Ovary (tissue), 9 donors: ENCODE measurements around the gene RAB37. TPM values are rescaled to one million over a fixed set of nuclear protein-coding genes. Genes with fewer than 3 reads are reported as not detected.

Source experiments
- DNase-seq, 5 donors: peaks; one replicate each; pipeline ENCODE4 v3.0.0-alpha.2; 2019 to 2020
- H3K27ac ChIP-seq, 2 donors: fragments of 200-600 bp; one replicate each; pipeline versions ENCODE4 v1.5.1 to v1.8.0; 2019 to 2022
- H3K27me3 ChIP-seq: fragments of 200-600 bp; one replicate; pipeline ENCODE4 v1.8.0; 2022
- H3K36me3 ChIP-seq: fragments of 200-600 bp; sonication (generic); one replicate; pipeline ENCODE4 v1.5.1; 2019
- H3K4me1 ChIP-seq: one replicate; pipeline ENCODE4 v1.8.1; 2013; ENCODE audit warnings: mild to moderate bottlenecking, moderate library complexity; ENCODE audit not compliant: insufficient read depth
- H3K4me3 ChIP-seq: fragments of 200-600 bp; sonication (generic); one replicate; pipeline ENCODE4 v1.5.1; 2017
- H3K9me3 ChIP-seq, 2 donors: fragments of 200-600 bp in 1 of 2; sonication (generic) in 1 of 2; one replicate each; pipeline versions ENCODE4 v1.5.1 to v1.8.1; 2013 to 2019; ENCODE audit warnings: mild to moderate bottlenecking in 1 of 2, moderate library complexity in 1 of 2
- CTCF ChIP-seq, 3 donors: fragments of 450-650 bp in 2 of 3; fragments of 200-600 bp in 1 of 3; IDR thresholded peaks; one replicate each; pipeline versions ENCODE4 v1.5.1 to v1.8.0; 2016 to 2022; ENCODE audit warnings: antibody characterized with exemption in 3 of 3, mild to moderate bottlenecking in 1 of 3
- EP300 ChIP-seq: sonication (generic); formaldehyde crosslinking; IDR thresholded peaks from one replicate; pipeline ENCODE4 v1.6.1; 2017; ENCODE audit warnings: antibody characterized with exemption
- POLR2A ChIP-seq: fragments of 450-650 bp; IDR thresholded peaks from one replicate; pipeline ENCODE4 v1.6.1; 2017; ENCODE audit warnings: antibody characterized with exemption, mild to moderate bottlenecking, moderate library complexity
- WGBS, 3 donors: extraction: QIAGEN DNeasy Blood & Tissue Kit in 1 of 3; methylation state at CpG; one replicate each; pipeline versions ENCODE4 v1.1.5 to v1.1.7; 2013 to 2017; 5-methylcytosine and 5-hydroxymethylcytosine counted together
- intact Hi-C, 4 donors: fragments of 100-400 bp; cut with DNase I; formaldehyde crosslinking; loops; one replicate each; pipeline versions ENCODE4 v1.11.0 to v1.15.1; 2022 to 2023
- polyA plus RNA-seq, 2 donors: library from polyadenylated mRNA; stranded (reverse); fragments of 200-250 nt in 1 of 2; fragments of 350-450 nt in 1 of 2; fragmentation: Illumina TruSeq in 1 of 2; extraction: RNeasy Lipid Tissue Mini Kit (QIAGEN cat#74804) in 1 of 2; gene quantifications; one replicate each; pipeline ENCODE4 v1.2.3, GENCODE V29; 2013 to 2014
- total RNA-seq, 7 donors: library from RNA; depleted of rRNA in 2 of 7; stranded (reverse); fragments of >200 nt in 2 of 7; fragmentation: NEBNext Ultra II Directional in 3 of 7; extraction: Animal tissue kit (Norgen Biotek cat#: 25700) in 3 of 7; gene quantifications; one replicate each; pipeline versions ENCODE4 v1.1.0 to v1.2.4, GENCODE V29; 2016 to 2023
- donor health status: DM: no; HTN: no; CAD: no; lungs with moderate emphysema.
- donor health status: DM: no; HTN: no; CAD: no.
- donor health status: Bipolar disorder and iron deficiency.
- donor health status: DM: yes; HTN: yes; CAD: no.
- donor health status: DM: no; HTN: no; CAD: no.
- donor health status: DM: yes; HTN: yes; CAD: no.

RAB37 gene
- total and polyA plus RNA-seq, 9 donors: 0.45 to 2.4 (median 0.58) TPM; not detected in 2

DNA sequence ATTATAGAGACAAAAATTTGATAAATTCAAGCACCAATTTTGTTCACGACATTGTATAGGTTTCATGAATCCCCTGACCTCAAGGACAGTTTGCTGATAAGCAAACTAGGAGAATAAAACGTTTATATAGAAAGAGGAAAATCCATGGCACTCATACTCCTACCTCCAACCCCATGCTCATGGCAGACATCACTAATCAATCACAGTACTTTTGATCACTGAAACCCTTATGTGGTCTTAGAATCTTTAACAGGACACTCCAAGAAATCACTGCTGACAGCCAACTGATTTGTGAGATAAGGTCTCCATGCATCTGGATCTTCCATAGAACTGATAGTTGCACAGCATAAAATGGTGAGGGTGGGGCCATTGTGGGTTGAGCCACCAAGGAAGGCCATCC, 6.7 kb downstream of the RAB37 start:
- intact Hi-C loops: loop anchor here in 1 of 4 donors (5.0 to 10.0 kb wide), 3 partner anchors 124 to 529 kb away; partner anchors contain the start of gene TTYH2

GRCh38 chr17:74744349-74744713, 7.3 kb downstream of the RAB37 start:
- no peak for DNase-seq
- H3K4me3 ChIP-seq: no peak overlapping the region
- peaks cover 1% of the 10 kb centered on the region for H3K4me1 ChIP-seq

More for the DNA sequence above, 6.7 kb downstream of the RAB37 start:
- H3K36me3 ChIP-seq: no peaks in the 10 kb centered on the region
- H3K4me1 ChIP-seq: peaks cover under 1% of the 10 kb centered on the region
- no peaks in the 10 kb centered on the region for H3K27me3 ChIP-seq
- no peaks in the 10 kb centered on the region for H3K9me3 ChIP-seq
- TF ChIP-seq CTCF (IDR thresholded peaks at IDR 0.05): no peak
- TF ChIP-seq EP300: no peak
- TF ChIP-seq POLR2A: no peak
- H3K27ac ChIP-seq: no peak overlapping the region
- DNase-seq: no peak
- no peak overlapping the region for H3K4me3 ChIP-seq
- WGBS, 3 donors: 36 to 64% (median 45%) methylated on average over 2 of the region's 2 CpGs

DNA sequence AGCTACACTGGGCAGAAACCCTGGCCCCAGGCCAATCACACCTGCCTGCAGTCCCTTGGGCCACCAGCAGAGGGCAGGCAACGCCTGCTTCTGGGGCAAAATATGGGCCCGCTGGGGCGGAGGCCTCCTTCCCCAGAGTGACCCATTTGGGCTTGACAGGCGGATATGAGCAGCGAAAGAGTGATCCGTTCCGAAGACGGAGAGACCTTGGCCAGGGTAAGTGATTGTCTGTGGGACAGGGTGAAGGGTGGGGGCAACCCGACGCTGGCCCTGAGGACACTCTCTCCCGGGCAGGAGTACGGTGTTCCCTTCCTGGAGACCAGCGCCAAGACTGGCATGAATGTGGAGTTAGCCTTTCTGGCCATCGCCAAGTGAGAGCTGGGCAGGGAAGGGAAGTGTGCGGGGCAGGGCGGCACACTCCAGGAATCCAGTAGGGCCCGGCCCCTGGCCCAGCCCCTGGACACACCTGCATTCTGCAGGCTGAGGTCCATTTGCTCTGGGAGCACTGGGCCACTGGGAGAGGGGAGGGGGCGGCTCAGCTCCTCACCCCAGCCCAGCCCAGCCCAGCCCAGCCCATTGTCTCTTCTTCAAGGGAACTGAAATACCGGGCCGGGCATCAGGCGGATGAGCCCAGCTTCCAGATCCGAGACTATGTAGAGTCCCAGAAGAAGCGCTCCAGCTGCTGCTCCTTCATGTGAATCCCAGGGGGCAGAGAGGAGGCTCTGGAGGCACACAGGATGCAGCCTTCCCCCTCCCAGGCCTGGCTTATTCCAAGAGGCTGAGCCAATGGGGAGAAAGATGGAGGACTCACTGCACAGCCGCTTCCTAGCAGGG, 7.9 kb downstream of the RAB37 start:
- Histone ChIP-seq H3K4me3 (no peak overlapping the region), H3K9me3 (no peaks in the 10 kb centered on the region), H3K36me3 (no peaks in the 10 kb centered on the region), H3K27me3 (no peaks in the 10 kb centered on the region), H3K4me1 (peaks cover 4% of the 10 kb centered on the region), H3K27ac (no peak overlapping the region)
- peak; percentile 61 to 89 (median 82) for DNase-seq
- WGBS, 3 donors: 40 to 47% (median 44%) methylated on average over 19 to 24 of the region's 24 CpGs
- TF ChIP-seq CTCF (IDR thresholded peaks at IDR 0.05) (peak; percentile 67 to 93 (median 88)), POLR2A (no peak)
- intact Hi-C loops: loop anchor here in 3 of 4 donors (5.0 to 10.0 kb wide), 4 partner anchors 117 to 530 kb away; partner anchors contain the start of gene TTYH2 (in 1 of the 3)

More at GRCh38 chr17:74744349-74744713, 7.3 kb downstream of the RAB37 start:
- Histone ChIP-seq H3K9me3 (no peaks in the 10 kb centered on the region), H3K27ac (no peak overlapping the region), H3K36me3 (no peaks in the 10 kb centered on the region), H3K27me3 (no peaks in the 10 kb centered on the region)
- intact Hi-C loops: loop anchor here in 1 of 4 donors (5.0 to 10.0 kb wide), 3 partner anchors 123 to 530 kb away; partner anchors contain the start of gene TTYH2
- TF ChIP-seq EP300: no peak
- TF ChIP-seq POLR2A: no peak
- no peak for TF ChIP-seq CTCF (IDR thresholded peaks at IDR 0.05)
- WGBS, 3 donors: 61 to 81% (median 71%) methylated on average over 2 of the region's 2 CpGs

DNA sequence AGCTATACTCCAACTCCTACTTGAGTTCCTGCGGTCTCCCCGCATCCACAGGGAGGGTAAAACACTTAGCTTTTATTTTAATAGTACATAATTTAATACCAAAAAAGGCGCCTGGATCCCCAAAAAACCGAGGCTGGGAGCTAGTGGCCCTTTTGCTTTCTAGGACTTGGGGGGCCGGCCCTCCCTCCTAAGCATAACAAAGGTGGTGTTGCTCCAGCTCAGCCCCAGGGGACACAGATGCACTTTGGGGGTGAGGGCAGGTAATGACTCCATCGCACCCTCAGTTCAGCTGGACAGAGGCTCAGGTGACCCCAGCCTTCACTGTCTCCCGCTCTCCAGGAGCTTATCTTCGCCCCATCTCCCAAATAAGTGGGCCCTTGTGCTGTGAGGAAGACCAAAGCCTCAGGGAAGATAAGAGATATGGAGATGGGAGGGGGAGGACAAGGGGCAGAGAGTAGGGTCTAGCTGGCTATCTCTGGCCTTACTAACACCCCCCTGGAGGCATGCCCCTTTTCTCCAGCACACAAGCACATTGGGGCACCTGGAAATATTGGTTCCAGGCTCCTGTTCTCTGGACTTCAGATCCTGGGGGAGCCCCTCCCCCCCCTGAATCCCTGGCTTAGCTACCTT, 8.6 kb downstream of the RAB37 start:
- Histone ChIP-seq H3K27me3 (no peaks in the 10 kb centered on the region), H3K27ac (no peak overlapping the region), H3K9me3 (no peaks in the 10 kb centered on the region), H3K36me3 (no peaks in the 10 kb centered on the region), H3K4me1 (peaks cover 8% of the 10 kb centered on the region), H3K4me3 (no peak overlapping the region)
- peak in 1 of 5 donors; percentile 23 for DNase-seq
- intact Hi-C loops: loop anchor here in 3 of 4 donors (5.0 to 10.0 kb wide), 3 partner anchors 117 to 531 kb away; partner anchors contain the start of gene TTYH2 (in 1 of the 3)
- WGBS, 3 donors: 82 to 89% (median 88%) methylated on average over 8 of the region's 8 CpGs
- no peak for TF ChIP-seq POLR2A
- TF ChIP-seq CTCF (IDR thresholded peaks at IDR 0.05): no peak
- TF ChIP-seq EP300: no peak
